ENCODE results near the gene TUT1. TPM values are rescaled to one million over a fixed set of nuclear protein-coding genes. Genes with fewer than 3 reads are reported as not detected.
A peak's percentile ranks its signal among the peaks of the same experiment; 100 is the strongest.

TUT1 gene
- total RNA-seq, 1 donor from 2014 or later: 4.5 TPM

DNA sequence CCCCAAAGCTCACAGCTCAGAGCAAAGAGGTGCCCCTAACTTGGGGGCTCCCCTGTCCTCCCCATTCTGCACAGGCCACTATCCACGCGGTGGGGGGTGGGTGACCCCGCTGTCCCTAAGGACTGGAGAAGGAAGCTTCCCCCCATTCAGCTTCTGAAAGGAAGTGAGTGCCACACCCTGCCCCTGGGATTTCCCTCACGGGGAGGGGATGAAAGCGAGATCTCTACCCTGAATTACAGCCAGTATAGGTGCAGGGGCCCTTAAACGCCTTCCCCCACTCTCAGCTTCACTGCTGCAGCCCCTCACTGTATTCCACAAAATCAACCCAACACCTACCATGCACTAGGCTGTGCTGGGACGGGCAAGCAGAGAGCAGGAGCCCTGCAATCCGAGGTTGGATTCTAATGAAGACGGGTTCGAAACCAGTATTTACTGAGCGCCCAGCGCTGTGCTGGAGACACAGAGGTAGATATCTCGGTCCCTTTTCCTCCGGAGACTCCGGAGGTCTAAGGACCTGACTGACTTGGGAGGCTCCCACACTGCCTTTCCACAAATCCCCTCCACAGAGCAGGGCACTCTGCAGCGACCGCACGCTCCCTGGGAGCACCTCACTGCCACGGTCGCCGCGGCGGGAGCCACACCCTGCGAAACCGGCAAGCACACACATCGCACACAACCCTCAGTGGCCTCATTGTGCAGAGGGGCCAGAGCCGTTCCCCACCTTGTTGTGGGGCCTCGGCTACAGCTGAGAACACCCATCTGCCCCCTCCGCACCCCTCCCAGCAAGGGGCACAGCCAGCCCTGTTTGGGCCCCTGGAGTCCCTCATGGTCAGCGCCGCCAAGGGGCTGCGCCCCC is 46.5 kb downstream of the TUT1 start:
- peak in 1 of 2 donors; percentile 49 for DNase-seq (ENCODE audit: low spot score in 2 of 2)

DNA sequence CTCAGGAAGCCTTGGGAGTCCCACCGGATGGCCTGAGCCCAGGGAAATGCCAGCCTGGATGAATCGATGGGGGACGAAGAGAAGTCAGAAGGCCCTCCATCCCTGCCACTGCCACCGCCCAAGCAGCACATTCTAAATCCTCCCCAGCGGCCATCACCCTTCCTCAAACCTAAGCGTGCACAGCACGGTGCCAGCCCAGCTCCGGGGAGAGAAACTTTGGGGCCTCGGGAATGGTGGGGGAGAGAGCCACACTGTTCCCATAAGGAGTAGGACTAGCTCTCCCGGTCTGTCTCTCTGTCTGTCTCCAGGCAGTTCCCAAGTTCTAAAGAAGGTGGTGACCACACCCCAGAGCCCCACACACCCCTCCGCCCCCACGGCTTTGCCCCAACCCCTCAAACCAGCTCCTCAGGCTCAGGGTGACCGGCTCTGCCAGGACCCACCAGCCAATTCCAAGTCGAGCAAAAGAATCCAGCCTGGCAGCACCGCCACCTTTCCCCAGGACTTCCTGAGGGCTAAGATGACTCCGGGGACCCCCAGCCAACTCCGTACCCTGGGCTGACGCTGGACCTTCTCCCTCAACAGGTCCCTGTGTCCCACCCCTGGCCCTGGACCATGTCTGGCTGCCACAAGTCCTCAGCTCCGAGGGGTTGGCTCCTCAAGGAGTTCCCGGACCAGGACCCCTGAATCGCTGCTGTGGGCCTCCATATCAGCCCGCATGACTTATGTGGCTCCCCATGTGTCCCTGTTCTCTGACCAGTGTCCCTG is 47.5 kb downstream of the TUT1 start:
- FAIRE-seq: no peak
- no peak for DNase-seq (ENCODE audit: low spot score in 2 of 2)

More for the DNA sequence above, 46.5 kb downstream of the TUT1 start:
- no peak for FAIRE-seq

DNA sequence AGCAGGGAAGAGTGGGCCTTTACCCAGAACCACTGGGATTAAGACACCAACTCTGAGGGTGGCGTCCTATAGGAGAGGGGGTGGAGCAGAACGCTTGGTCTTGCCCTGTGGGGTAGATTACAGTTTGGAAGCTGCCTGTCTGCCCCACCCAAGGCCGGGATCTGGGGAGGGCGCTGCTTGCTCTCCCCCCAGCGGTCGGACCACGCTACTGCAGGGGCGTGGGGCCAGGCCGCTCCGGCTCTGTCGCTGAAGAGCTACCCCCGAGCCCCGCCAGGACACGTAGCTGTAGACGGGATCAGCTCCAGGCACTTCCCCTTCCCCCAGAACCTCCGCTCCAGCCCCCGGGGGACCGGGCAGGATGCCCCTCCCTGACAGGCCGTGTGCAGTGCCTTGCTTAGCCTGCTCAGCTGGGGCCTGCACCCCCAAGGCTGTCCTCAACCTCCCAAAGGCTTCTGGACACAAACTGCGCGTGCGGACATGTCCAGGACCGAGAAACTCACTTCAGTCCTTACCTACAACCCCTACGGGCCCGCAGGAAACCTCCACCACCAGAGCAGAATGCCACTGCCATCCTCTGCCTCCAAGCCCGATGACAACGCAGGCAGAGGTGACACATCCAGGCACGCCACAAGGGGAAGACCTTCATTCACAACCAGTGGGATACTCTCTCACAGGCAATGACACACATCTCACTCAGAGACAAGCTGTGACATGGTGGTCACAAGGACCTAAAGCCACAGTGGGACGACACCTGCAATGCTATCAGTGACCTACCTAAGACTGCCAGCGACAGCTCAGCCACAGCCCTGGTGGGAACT is 48.4 kb downstream of the TUT1 start:
- DNase-seq (ENCODE audit: low spot score in 2 of 2) (peak; percentile 74 to 79), FAIRE-seq (no peak)

DNA sequence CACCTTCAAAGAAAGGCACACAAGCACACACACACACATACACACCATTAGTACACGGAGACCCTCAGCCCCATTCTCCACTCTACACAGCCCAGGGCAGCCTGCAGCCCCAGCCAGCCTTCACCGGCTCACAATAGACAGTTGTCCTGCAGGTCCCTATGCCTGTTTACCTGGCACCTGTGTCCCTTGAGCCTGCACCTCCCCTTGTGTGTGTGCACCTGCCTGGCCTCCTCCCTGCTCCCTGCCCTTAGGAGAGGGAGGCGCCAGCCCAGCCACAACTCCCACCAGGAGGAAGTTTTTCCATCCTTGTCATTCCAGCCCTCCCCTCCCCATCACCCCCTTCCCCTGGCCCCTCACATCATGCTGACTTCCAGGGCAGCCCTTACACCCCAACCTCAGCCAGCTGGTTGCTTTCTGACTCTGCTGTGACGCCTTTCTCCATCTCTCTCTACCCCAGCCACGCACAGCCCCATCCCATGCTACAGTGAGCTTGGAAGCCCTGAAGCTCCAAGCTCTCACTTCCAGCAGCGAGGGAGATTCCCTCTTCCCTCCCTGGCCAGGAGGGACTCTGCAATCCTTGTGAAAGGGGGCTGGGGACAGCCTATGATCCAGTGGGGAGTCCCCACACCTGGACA is 49.1 kb downstream of the TUT1 start:
- peak in 1 of 2 donors; percentile 29 for DNase-seq (ENCODE audit: low spot score in 2 of 2)
- no peak for FAIRE-seq

DNA sequence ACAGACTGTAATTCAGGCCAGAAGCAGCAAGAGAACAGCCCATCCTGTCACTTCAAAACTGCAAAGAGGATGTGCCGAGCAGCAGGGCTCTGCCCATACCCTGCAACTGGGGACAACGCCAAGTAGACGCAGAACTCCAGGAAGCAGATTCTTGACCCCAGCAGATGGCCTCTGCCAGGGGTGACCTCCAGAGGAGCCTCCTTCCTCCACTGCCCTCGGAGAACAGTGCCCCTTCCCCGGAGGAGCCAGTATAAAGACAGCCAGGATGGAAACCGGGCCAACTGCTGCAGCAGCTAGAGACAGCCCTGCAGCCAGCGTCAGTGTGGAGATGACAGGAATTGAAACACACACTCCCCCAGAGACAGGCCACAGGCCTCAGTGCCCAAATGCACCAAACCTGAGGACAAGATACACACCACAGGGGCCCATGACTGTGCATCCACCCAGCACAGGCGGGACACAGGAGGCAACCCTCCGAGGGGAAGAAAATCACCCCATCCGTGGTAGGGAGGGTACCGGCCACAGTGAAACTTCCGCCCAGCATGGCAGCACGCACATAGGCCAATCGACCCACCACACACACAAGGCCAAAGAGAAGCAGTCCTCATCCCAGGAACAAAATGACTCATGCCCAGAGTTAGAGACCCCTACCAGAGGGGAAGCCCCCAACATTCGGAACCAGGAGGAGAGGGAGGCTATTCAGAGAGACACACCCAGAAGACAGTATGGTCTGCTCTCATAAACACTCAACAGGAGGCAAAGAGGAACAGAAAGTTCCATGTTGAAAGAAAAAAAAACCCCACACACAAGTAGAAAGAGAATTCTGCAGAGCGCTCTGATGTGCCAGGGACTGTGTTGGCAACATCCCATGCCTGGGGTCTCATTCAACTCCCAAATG is 50.3 kb downstream of the TUT1 start:
- no peak for FAIRE-seq
- DNase-seq (ENCODE audit: low spot score in 2 of 2): no peak

DNA sequence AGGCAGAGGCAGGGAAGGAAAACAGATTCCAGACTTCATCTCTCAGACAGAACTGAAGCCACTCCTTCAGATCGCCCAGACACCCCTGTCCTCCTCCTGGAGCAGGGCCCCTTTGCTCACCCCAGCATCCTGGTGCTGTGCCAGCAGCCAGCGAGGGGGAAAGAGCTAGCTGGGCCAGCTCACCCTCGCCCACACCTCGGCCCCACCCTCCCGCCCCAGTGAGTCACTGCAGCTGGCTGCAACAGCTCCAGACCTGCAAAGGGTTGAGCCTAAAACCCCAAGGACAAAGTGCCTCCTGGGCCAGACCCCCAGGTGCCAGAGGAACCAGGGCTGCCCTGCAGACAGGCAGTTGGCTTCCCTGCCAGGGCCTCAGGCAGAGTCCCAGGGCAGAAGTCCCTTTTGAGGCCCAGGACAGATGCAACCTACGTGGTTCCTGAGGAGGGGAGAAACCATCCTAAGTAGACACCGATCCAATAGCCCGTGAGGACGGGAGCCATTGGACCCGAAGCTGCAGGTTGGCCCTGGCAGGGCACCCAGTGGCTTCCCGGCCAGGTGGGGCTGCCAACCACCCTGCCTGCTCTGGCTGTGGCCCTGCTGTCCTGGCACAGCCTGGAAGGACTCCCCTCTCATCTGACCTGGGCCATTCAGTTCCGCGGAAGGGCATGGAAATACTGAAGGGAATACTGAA is 51.9 kb downstream of the TUT1 start:
- DNase-seq (ENCODE audit: low spot score in 2 of 2) (no peak), FAIRE-seq (no peak)

DNA sequence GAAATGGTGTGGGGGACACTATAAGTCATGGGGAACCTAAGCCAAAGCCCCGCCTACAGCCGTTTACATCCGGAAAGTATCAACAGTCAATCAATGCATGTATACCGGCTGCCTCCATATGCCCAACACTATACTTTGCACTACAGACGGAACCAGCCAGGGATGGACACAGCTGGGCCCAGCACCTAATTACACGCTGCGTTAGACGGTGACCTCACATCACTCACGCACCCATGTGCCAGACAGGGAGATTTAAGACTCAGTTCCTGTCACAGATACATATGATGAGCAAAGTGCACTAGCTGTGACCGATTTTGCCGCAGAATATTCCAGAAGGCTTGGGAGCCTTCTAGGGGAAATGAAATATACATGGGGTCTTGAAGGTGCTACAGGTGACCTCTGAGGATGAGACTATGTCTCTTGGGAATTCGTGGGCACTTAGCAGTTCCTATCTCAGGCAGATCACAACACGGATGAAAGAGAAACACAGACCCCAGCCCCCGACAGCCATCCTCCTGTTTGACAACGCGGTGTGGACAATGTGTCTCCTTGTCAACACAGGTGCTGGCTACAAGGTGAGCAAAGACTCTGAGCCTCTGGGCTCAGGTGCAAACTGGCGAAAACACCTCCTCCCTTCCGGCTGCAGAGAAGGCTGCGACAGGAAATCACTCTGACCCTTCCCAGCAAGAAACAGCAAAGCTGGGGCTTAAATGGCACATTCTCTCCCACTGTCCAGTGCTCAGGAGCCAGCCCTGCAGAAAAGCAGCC is 52.7 kb downstream of the TUT1 start:
- no peak for FAIRE-seq
- no peak for DNase-seq (ENCODE audit: low spot score in 2 of 2)

DNA sequence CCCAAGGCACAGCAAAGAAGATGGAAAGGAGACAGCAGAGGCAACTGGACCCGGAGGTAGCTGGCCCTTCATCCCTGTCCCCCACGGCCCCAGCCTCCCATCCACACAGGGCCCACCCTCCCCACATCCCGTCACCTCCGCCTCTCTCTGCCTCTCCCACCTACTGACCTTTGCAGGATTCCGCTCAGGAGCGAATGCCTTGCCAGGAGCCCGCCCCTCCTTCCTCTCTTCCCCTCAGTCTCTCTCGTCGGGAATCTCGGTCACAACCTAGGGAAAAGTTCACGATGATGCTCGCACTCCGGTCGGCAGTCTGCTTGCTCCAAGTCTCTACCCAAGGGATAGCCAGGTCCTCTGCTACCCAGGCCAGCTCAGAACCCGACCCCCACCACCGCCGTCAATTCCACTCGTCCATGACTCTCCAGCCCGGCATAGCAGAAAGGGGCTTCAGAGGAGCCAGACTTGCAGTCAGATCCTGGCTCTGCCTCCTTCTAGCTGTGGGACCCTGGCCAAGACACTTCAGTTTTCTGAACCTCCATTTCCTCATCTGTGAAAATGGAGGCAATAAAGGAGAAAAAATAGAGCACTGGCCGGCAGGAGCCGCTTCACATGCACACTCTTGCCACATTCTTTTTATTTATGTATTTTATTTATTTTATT is 54.9 kb downstream of the TUT1 start:
- DNase-seq (ENCODE audit: low spot score in 2 of 2) (no peak), FAIRE-seq (no peak)

DNA sequence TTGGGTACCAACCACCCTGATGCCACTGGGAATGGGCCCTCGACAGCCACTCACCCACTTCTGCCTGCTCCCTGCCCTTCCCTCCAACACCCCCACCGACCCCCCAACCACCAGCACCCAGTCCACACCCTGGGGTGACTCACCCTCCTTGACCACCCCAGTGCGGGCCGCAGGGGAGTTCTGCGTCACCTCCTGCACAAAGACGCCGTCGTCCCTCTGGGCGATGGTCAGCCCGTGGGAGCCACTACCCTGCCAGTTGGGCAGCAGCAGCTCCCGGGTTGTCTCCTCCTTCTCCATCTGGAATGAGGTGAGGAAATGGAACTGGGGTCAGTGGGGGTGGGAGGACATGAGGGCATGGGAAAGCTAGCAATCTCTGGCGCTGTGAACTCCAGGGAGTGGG is 55.5 kb downstream of the TUT1 start:
- FAIRE-seq (no peak), DNase-seq (ENCODE audit: low spot score in 2 of 2) (no peak)

DNA sequence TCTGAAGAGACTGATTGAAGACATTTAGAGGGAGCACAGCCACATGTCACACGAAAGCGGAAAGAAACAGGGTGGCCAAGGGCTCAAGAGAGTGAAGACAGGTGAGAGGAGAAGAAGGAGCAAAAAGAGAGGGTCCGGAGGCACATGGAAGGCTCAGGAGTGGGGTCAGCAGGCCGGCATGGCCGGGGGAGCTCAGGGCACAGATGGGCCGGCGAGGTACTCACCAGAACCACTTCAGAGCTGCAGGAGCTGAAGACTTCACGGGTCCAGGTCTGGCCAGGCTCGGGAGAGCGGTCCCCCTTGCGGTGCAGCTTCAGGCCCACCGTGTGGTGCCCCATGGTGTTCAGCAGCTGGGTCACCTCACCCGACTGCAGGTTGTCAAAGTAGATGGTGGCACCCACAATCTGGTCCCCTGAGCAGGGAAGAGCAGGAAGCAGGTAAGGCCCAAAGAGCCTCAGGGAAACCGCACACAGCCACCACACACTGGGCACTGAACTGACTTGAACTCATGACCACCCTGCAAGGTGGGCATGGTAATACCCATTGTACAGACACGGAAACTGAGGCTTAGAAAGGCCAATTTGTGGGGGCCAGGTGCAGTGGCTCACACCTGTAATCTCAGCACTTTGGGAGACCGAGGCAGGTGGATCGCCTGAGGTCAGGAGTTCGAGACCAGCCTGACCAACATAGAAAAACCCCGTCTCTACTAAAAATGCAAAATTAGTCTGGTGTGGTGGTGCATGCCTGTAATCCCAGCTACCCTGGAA is 56.4 kb downstream of the TUT1 start:
- DNase-seq (ENCODE audit: low spot score in 2 of 2): no peak
- FAIRE-seq: no peak

DNA sequence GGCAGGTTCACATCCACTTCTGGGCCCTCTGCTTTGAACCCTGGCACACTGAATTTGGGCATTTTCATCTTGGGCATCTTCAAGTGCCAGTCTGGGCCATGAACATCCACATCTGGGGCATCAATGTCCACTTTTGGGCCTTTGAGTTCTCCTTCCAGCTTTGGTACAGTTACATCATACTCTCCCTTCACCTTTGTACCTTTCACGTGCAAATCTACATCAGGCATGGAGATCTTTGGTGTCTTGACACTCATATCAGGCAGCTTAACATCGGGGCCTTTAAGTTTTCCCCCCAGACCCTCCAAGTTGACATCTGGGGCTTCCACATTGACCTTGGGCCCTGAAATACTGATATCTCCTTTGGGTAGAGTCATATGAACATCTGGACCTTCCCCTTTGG is 59.2 kb downstream of the TUT1 start:
- FAIRE-seq: no peak
- DNase-seq (ENCODE audit: low spot score in 2 of 2): no peak

Small RNAs within 50 kb of the gene (small RNA-seq; reads per million reads assigned to genes)
- gene AP001458.1 (not detected), gene EEF1G (not detected), gene MIR6747 (0.28 reads per million, percentile 10 among the genes with 10 or more reads in this experiment)

Other genes with a start within 250 kb of the TUT1 start
- not detected for gene SCGB1A1, start 172.5 kb downstream of the TUT1 start, total RNA-seq
- 15.9 TPM for gene AHNAK, start 44.7 kb downstream of the TUT1 start, total RNA-seq
- 1,985 TPM for gene EEF1G, start 17.6 kb downstream of the TUT1 start, total RNA-seq
- 154 TPM for gene MTA2, start 10.3 kb upstream of the TUT1 start, total RNA-seq
- gene EML3, start 21.3 kb upstream of the TUT1 start, total RNA-seq: 4.9 TPM
- 1.2 TPM for gene ROM1, start 21.7 kb upstream of the TUT1 start, total RNA-seq
- 21.6 TPM for gene B3GAT3, start 30.5 kb upstream of the TUT1 start, total RNA-seq
- gene GANAB, start 55.1 kb upstream of the TUT1 start, total RNA-seq: 62.8 TPM
- gene INTS5, start 61.8 kb upstream of the TUT1 start, total RNA-seq: 20.8 TPM
- 25.3 TPM for gene C11orf98, start 73.7 kb upstream of the TUT1 start, total RNA-seq
- gene CSKMT, start 73.8 kb upstream of the TUT1 start, total RNA-seq: 10.2 TPM
- gene UQCC3, start 80.2 kb upstream of the TUT1 start, total RNA-seq: 5.7 TPM
- 3.3 TPM for gene LBHD1, start 80.7 kb upstream of the TUT1 start, total RNA-seq
- gene UBXN1, start 87.5 kb upstream of the TUT1 start, total RNA-seq: 84.8 TPM
- gene LRRN4CL, start 98.0 kb upstream of the TUT1 start, total RNA-seq: 0.82 TPM
- 149 TPM for gene BSCL2, start 115.9 kb upstream of the TUT1 start, total RNA-seq
- 20.0 TPM for gene GNG3, start 116.2 kb upstream of the TUT1 start, total RNA-seq
- 15.1 TPM for gene HNRNPUL2, start 135.9 kb upstream of the TUT1 start, total RNA-seq
- 26.9 TPM for gene TTC9C, start 137.0 kb upstream of the TUT1 start, total RNA-seq
- gene ZBTB3, start 162.6 kb upstream of the TUT1 start, total RNA-seq: 17.1 TPM
- 59.9 TPM for gene POLR2G, start 170.1 kb upstream of the TUT1 start, total RNA-seq
- gene TAF6L, start 179.9 kb upstream of the TUT1 start, total RNA-seq: 15.1 TPM
- gene TMEM179B, start 195.9 kb upstream of the TUT1 start, total RNA-seq: 17.1 TPM
- 14.7 TPM for gene TMEM223, start 200.5 kb upstream of the TUT1 start, total RNA-seq
- gene NXF1, start 213.9 kb upstream of the TUT1 start, total RNA-seq: 10.6 TPM
- 31.0 TPM for gene STX5, start 240.5 kb upstream of the TUT1 start, total RNA-seq
- not detected for gene TEX54, start 241.3 kb upstream of the TUT1 start, total RNA-seq
- gene WDR74, start 248.1 kb upstream of the TUT1 start, total RNA-seq: 48.5 TPM